Measurements from ENCODE around the gene IL17B.

DNA sequence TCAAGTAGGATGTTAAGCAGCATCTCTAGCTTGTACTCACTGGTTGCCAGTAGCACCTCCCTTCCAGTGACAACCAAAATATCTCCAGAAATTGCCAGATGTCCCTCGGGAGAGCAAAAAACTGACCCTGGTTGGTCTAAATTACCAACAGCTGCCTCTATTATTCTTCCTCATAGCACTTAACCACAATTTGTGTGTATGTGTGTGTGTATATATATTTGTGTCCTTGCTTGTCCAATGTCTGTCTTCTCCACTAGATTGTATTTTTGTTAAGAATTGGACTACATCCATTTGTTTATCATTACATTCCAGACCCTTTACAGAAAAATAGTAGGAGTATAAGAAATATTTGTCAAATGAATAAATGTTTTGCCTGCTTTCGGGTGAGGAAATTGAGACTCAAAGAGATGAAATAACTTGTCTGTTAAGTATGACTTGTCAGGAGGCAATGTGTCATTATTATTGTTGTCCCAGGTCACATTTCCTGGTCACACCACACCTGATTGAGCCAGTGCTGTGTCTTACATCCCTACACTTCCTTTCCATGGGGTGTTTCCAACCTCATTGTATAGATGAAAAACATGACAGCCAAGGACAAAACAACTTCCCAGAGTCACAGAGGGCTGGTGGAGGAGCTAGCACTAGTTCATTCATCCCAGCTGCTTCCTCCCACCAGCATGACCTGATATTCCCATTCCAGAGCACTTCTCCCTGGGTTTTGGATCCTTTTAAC, 45.2 kb downstream of the IL17B start:
- TF ChIP-seq, protein P1, sequence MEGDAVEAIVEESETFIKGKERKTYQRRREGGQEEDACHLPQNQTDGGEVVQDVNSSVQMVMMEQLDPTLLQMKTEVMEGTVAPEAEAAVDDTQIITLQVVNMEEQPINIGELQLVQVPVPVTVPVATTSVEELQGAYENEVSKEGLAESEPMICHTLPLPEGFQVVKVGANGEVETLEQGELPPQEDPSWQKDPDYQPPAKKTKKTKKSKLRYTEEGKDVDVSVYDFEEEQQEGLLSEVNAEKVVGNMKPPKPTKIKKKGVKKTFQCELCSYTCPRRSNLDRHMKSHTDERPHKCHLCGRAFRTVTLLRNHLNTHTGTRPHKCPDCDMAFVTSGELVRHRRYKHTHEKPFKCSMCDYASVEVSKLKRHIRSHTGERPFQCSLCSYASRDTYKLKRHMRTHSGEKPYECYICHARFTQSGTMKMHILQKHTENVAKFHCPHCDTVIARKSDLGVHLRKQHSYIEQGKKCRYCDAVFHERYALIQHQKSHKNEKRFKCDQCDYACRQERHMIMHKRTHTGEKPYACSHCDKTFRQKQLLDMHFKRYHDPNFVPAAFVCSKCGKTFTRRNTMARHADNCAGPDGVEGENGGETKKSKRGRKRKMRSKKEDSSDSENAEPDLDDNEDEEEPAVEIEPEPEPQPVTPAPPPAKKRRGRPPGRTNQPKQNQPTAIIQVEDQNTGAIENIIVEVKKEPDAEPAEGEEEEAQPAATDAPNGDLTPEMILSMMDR (IDR thresholded peaks at IDR 0.05) = no peak
- TF ChIP-seq POLR2A (IDR thresholded peaks at IDR 0.05) = no peak

All from Peyer's patch (tissue), 4 donors.